ENCODE results near the gene SYNRG. TPM values are rescaled to one million over a fixed set of nuclear protein-coding genes. Genes with fewer than 3 reads are reported as not detected.
A peak's percentile ranks its signal among the peaks of the same experiment; 100 is the strongest.

SYNRG gene
- total and polyA plus RNA-seq, 2 of the 13 experiments (the other 11 are each of a cell fraction or from before 2014, with no cell fraction given), result 7.3 to 8.7 TPM

GRCh38 chr17:37518826-37519225 lies 90.4 kb downstream of the SYNRG start:
- H3K4me3 ChIP-seq (replicated peaks in 1 of 3; ENCODE audit: insufficient read depth in 1 of 3, low read depth in 2 of 3, low read length in 3 of 3), result no peak overlapping the region
- FAIRE-seq (no peak), ATAC-seq (no peak), DNase-seq (ENCODE audit: low spot score) (no peak)
- H3K4me1 ChIP-seq (ENCODE audit: insufficient read depth, low read length), result no peaks in the 10 kb centered on the region
- in situ Hi-C loops (cut with HindIII; ENCODE audit: extremely low pct_ligation_motif_present, low pct_unique_long_range_greater_than_20kb) (no loop called here), intact Hi-C loops (cut with micrococcal nuclease; ENCODE audit: unreplicated experiment) (no loop called here)
- 96% methylated on average over 7 of the region's 8 CpGs for WGBS (ENCODE audit: low lambda C conversion rate)
- peaks cover 6 to 46% of the 10 kb centered on the region in 2 experiments; a peak in 4 of 5 replicates for H3K36me3 ChIP-seq (replicated peaks in 1 of 2; ENCODE audit: control insufficient read depth in 1 of 2, insufficient read depth in 2 of 2, low read length in 2 of 2)
- no peaks in the 10 kb centered on the region for H3K9me3 ChIP-seq (ENCODE audit: low read length)
- POLR2A ChIA-PET, result interaction anchor here (1.2 kb wide), 1 partner anchor 29 kb away, joined by 3 read pairs; the partner anchor contains the start of gene DUSP14
- BruUV-seq (replicated peaks), result TSS peak; percentile 25
- no peak overlapping the region for H2AFZ ChIP-seq (ENCODE audit: low read length)
- H4K20me1 ChIP-seq (ENCODE audit: insufficient read depth, low read length), result no peaks in the 10 kb centered on the region
- no peaks in the 10 kb centered on the region for H3K79me2 ChIP-seq (ENCODE audit: insufficient read depth, low read length)
- H3K27me3 ChIP-seq (ENCODE audit: control insufficient read depth in 1 of 2, insufficient read depth in 2 of 2, low read length in 2 of 2), result no peaks in the 10 kb centered on the region
- TF ChIP-seq ZNF558 (CRISPR knock-in tag; IDR thresholded peaks at IDR 0.05; ENCODE audit: borderline replicate concordance) (no peak), RBAK (CRISPR knock-in tag; IDR thresholded peaks at IDR 0.05) (no peak), JUNB (CRISPR knock-in tag; IDR thresholded peaks at IDR 0.05; ENCODE audit: borderline replicate concordance) (no peak), ZNF230 (CRISPR knock-in tag; IDR thresholded peaks at IDR 0.05) (no peak), SPEN (CRISPR knock-in tag; IDR thresholded peaks at IDR 0.05; ENCODE audit: low read depth) (no peak), ZNF331 (CRISPR knock-in tag; IDR thresholded peaks at IDR 0.05) (no peak), FOXK2 (IDR thresholded peaks at IDR 0.05) (no peak), ZNF891 (CRISPR knock-in tag; IDR thresholded peaks at IDR 0.05) (no peak), SAP130 (CRISPR knock-in tag; IDR thresholded peaks at IDR 0.05; ENCODE audit: low read depth) (no peak), ZNF44 (CRISPR knock-in tag; IDR thresholded peaks at IDR 0.05) (no peak), ZNF468 (CRISPR knock-in tag; IDR thresholded peaks at IDR 0.05) (no peak), ZNF652 (CRISPR knock-in tag; IDR thresholded peaks at IDR 0.05; ENCODE audit: borderline replicate concordance, low read depth) (no peak), ZNF792 (CRISPR knock-in tag; IDR thresholded peaks at IDR 0.05) (no peak), ZNF780A (CRISPR knock-in tag; IDR thresholded peaks at IDR 0.05) (no peak), ZNF766 (CRISPR knock-in tag; IDR thresholded peaks at IDR 0.05; ENCODE audit: borderline replicate concordance) (no peak), ATF7-NPFF (CRISPR knock-in tag; IDR thresholded peaks at IDR 0.05; ENCODE audit: low read depth) (no peak), ZNF572 (CRISPR knock-in tag; IDR thresholded peaks at IDR 0.05) (no peak), NR1H2 (CRISPR knock-in tag; IDR thresholded peaks at IDR 0.05; ENCODE audit: borderline replicate concordance, low read depth) (no peak)
- CTCF ChIA-PET (ENCODE audit: low intra/inter-chr PET ratio, low total read pairs), result no interaction called here
- no peak overlapping the region for H3K27ac ChIP-seq (ENCODE audit: extremely low read length, insufficient read depth, low read length)
- no peak overlapping the region for H3K9ac ChIP-seq (ENCODE audit: insufficient read depth, low read depth, low read length)
- H3K4me2 ChIP-seq (ENCODE audit: low read depth, low read length), result no peak overlapping the region

Measured in HepG2 (cell line).